Cardiac muscle cell (in vitro differentiated cells and primary cell): ENCODE data around the gene TAOK2. TPM values are rescaled to one million over a fixed set of nuclear protein-coding genes. Genes with fewer than 3 reads are reported as not detected.

Experiments
- DNase-seq, 2 donors: peaks; one replicate each; pipeline versions ENCODE4 v3.0.0 to v3.0.0-alpha.2; 2010 to 2017; ENCODE audit warnings: low read depth in 1 of 2, low spot score in 1 of 2
- H3K27ac ChIP-seq: fragments of 200-600 bp; sonication (generic); 2 replicates; pipeline ENCODE4 v1.5.1; 2016
- H3K27me3 ChIP-seq: fragments of 200-600 bp; sonication (generic); 2 replicates; pipeline ENCODE4 v1.6.0; 2016; ENCODE audit warnings: control low read depth
- H3K36me3 ChIP-seq: fragments of 200-600 bp; sonication (generic); 2 replicates; pipeline ENCODE4 v1.5.1; 2016; ENCODE audit warnings: control low read depth
- H3K4me1 ChIP-seq: fragments of 200-600 bp; sonication (generic); 2 replicates; pipeline ENCODE4 v1.8.1; 2017; ENCODE audit warnings: low read depth, mild to moderate bottlenecking, mixed run types
- H3K4me3 ChIP-seq: fragments of 200-600 bp; sonication (generic); 2 replicates; pipeline ENCODE4 v1.5.1; 2016; ENCODE audit warnings: mild to moderate bottlenecking
- H3K9me3 ChIP-seq: fragments of 200-600 bp; sonication (generic); 2 replicates; pipeline ENCODE4 v1.5.1; 2017; ENCODE audit warnings: low read depth, mild to moderate bottlenecking, control low read depth
- CTCF ChIP-seq: IDR thresholded peaks from 2 replicates; pipeline ENCODE4 v1.5.1; 2012; ENCODE audit warnings: low read depth, mild to moderate bottlenecking, low read length
- polyA plus RNA-seq: library from polyadenylated mRNA; unstranded; fragments of >200 nt; fragmentation: Nextera tagmentation; extraction: Ambion mirVana; gene quantifications from 2 replicates; pipeline ENCODE4 v1.2.1, GENCODE V29; 2016
- total RNA-seq: library from RNA; depleted of rRNA; stranded (reverse); fragments of >200 nt; gene quantifications from 2 replicates; pipeline ENCODE4 v1.2.3, GENCODE V29; 2016

The TAOK2 gene
- total and polyA plus RNA-seq, 2 experiments from 2014 or later: 25.8 to 70.9 TPM

GRCh38 chr16:29984137-29984763, 10.6 kb downstream of the TAOK2 start:
- no peaks in the 10 kb centered on the region for H3K4me1 ChIP-seq
- DNase-seq: no peak
- no peak for TF ChIP-seq CTCF
- H3K36me3 ChIP-seq: peaks cover 73% of the 10 kb centered on the region
- H3K4me3 ChIP-seq: no peak overlapping the region
- no peaks in the 10 kb centered on the region for H3K9me3 ChIP-seq
- H3K27ac ChIP-seq: no peak overlapping the region
- H3K27me3 ChIP-seq: no peaks in the 10 kb centered on the region

- H3K27ac ChIP-seq: no peak overlapping the region
- no peak overlapping the region for H3K4me3 ChIP-seq
- no peaks in the 10 kb centered on the region for H3K9me3 ChIP-seq
- no peaks in the 10 kb centered on the region for H3K4me1 ChIP-seq
- no peaks in the 10 kb centered on the region for H3K27me3 ChIP-seq
- TF ChIP-seq CTCF: no peak
- peaks cover 71% of the 10 kb centered on the region for H3K36me3 ChIP-seq
- DNase-seq: no peak
Measured at GRCh38 chr16:29984764-29985147, 11.1 kb downstream of the TAOK2 start.

- H3K36me3 ChIP-seq: peaks cover 71% of the 10 kb centered on the region
- no peak for DNase-seq
- no peak overlapping the region for H3K4me3 ChIP-seq
- TF ChIP-seq CTCF: no peak
- H3K4me1 ChIP-seq: no peaks in the 10 kb centered on the region
- no peaks in the 10 kb centered on the region for H3K27me3 ChIP-seq
- H3K27ac ChIP-seq: no peak overlapping the region
- H3K9me3 ChIP-seq: no peaks in the 10 kb centered on the region
Measured at GRCh38 chr16:29985271-29985811, 11.7 kb downstream of the TAOK2 start.

- no peak overlapping the region for H3K27ac ChIP-seq
- no peak for TF ChIP-seq CTCF
- no peak for DNase-seq
- peaks cover 70% of the 10 kb centered on the region for H3K36me3 ChIP-seq
- H3K9me3 ChIP-seq: no peaks in the 10 kb centered on the region
- H3K4me1 ChIP-seq: no peaks in the 10 kb centered on the region
- H3K4me3 ChIP-seq: no peak overlapping the region
- no peaks in the 10 kb centered on the region for H3K27me3 ChIP-seq
Measured at GRCh38 chr16:29986231-29986630, 12.6 kb downstream of the TAOK2 start.

GRCh38 chr16:29986931-29987330, 13.3 kb downstream of the TAOK2 start:
- H3K9me3 ChIP-seq: no peaks in the 10 kb centered on the region
- no peaks in the 10 kb centered on the region for H3K4me1 ChIP-seq
- no peak overlapping the region for H3K27ac ChIP-seq
- H3K36me3 ChIP-seq: peaks cover 63% of the 10 kb centered on the region
- TF ChIP-seq CTCF: no peak
- DNase-seq: no peak
- no peaks in the 10 kb centered on the region for H3K27me3 ChIP-seq
- no peak overlapping the region for H3K4me3 ChIP-seq
